ENCODE results near the gene TRIM32. TPM values are rescaled to one million over a fixed set of nuclear protein-coding genes. Genes with fewer than 3 reads are reported as not detected.

The TRIM32 gene
- total RNA-seq, 4 donors from 2014 or later, result 12.4 to 35.7 (median 25.4) TPM

DNA sequence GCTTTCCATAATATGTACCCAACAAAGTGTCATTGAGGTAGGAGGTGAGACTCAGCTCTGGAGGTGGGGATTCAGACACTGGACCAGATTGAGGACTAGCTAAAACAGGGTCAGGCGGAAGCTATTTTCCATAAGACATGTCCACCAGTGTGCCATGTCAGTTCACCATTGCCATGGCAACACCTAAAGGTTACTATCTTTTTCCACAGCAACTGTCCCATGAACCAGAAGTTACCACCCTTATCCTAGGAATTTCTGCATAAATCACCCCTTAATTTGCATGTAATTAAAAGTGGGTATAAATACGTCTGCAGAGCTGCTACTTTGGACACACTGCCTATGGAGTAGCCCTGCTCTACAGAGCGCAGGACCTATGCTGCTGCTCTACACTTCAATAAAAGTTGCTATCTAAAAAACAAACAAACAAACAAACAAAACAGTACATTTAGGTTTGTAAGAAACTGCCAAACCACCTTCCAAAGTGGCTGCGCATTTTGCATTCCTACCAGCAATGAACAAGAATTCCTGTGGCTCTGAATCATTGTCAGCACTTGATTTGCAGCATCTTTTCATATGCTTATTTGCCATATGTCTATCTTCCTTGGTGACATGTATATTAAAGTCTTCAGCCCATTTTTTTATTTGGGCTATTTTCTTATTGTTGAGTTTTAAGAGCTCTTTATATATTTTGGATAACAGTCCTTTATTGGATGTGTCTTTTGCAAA is 18.0 kb upstream of the TRIM32 start:
- Histone ChIP-seq H3K27ac (no peak overlapping the region), H3K4me3 (no peak overlapping the region), H3K9me3 (peaks cover 0 to 7% (median under 1%) of the 10 kb centered on the region in 4 donors), H3K4me1 (no peaks in the 10 kb centered on the region), H3K27me3 (no peaks in the 10 kb centered on the region), H3K36me3 (no peaks in the 10 kb centered on the region)
- no peak for DNase-seq
- TF ChIP-seq, protein P1, sequence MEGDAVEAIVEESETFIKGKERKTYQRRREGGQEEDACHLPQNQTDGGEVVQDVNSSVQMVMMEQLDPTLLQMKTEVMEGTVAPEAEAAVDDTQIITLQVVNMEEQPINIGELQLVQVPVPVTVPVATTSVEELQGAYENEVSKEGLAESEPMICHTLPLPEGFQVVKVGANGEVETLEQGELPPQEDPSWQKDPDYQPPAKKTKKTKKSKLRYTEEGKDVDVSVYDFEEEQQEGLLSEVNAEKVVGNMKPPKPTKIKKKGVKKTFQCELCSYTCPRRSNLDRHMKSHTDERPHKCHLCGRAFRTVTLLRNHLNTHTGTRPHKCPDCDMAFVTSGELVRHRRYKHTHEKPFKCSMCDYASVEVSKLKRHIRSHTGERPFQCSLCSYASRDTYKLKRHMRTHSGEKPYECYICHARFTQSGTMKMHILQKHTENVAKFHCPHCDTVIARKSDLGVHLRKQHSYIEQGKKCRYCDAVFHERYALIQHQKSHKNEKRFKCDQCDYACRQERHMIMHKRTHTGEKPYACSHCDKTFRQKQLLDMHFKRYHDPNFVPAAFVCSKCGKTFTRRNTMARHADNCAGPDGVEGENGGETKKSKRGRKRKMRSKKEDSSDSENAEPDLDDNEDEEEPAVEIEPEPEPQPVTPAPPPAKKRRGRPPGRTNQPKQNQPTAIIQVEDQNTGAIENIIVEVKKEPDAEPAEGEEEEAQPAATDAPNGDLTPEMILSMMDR (IDR thresholded peaks at IDR 0.05), result no peak
- no peak for TF ChIP-seq POLR2A (IDR thresholded peaks at IDR 0.05)

DNA sequence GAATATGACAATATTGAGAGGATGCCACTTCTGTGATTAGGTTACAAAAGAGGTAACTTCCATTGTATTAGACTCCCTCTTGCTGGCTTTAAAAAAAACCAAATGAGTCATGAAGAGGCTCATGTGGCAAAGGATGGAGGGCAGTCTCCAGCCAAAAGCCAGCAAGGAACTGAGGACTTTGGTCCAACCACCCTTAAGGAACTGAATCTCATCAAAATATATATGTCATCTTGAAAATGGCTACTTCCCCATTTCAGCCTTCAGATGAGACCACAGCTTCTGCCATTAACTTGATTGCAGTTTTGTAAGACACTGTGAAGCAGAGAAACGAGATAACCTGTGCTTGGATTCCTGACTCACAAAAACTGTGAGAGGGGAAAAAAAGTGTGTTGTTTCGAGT is 15.5 kb upstream of the TRIM32 start:
- H3K27me3 ChIP-seq, result no peaks in the 10 kb centered on the region
- H3K9me3 ChIP-seq, result peaks cover 0 to 11% (median 3%) of the 10 kb centered on the region in 4 donors
- H3K4me3 ChIP-seq, result no peak overlapping the region
- no peaks in the 10 kb centered on the region for H3K36me3 ChIP-seq
- no peaks in the 10 kb centered on the region for H3K4me1 ChIP-seq
- DNase-seq, result no peak
- H3K27ac ChIP-seq, result no peak overlapping the region
- TF ChIP-seq, protein P1 (IDR thresholded peaks at IDR 0.05), result no peak

DNA sequence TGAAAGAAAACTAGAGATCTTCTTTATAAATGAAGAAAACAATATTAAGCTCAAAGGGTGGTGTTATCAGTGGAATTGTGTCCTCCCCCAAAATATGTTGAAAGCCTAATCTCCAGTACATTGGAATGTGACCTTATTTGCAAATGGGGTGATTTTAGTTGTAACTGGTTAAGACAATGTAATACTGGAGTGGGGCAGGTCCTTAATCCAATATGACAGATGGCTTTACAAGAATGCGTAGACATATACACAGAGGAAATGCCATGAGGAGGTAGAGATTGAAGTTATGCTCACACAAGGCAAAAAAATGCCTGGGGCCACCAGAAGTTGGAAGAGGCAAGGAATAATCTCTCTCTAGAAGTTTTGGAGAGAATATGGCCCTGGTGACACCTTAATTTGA is 13.7 kb upstream of the TRIM32 start:
- no peaks in the 10 kb centered on the region for H3K4me1 ChIP-seq
- no peaks in the 10 kb centered on the region for H3K36me3 ChIP-seq
- H3K27me3 ChIP-seq, result no peaks in the 10 kb centered on the region
- H3K9me3 ChIP-seq, result peaks cover 0 to 11% (median 3%) of the 10 kb centered on the region in 4 donors
- H3K4me3 ChIP-seq, result no peak overlapping the region
- no peak overlapping the region for H3K27ac ChIP-seq
- TF ChIP-seq, protein P1 (IDR thresholded peaks at IDR 0.05), result no peak
- TF ChIP-seq POLR2A (IDR thresholded peaks at IDR 0.05), result no peak
- no peak for DNase-seq

DNA sequence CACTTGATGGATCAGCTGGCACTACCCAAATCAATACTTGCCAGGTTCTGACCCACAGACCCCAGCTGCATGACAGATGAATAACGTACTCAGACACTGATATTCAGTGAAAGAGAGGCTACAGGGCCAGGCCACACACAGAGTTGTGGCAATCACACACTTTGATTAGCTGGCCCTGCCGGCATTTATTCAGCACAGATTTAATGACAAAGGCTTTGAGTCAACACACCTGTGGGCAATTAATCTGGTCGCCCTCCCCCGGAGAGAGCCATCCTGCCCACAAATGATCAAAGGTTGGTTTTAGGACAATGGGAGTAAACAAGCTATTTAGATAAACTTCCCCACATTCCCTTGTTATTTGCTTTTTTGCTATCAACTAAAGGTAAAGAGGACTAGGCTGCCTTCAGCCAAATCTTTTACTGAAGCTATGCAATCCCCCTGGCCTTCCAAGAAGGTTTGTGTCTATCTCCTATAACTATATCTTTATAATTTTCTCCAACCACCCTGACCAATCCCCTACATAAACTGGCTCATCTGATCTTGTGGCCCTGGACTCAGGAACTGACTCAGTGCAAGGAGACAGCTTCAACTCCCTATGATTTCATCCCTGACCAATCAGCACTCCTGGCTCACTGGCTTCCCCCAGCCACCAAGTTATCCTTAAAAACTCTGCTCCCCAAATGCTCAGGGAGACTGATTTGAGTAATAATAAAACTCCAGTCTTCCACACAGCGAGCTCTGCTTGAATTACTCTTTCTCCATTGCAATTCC is 12.7 kb upstream of the TRIM32 start:
- Histone ChIP-seq H3K36me3 (no peaks in the 10 kb centered on the region), H3K4me1 (no peaks in the 10 kb centered on the region), H3K27me3 (no peaks in the 10 kb centered on the region), H3K4me3 (no peak overlapping the region), H3K9me3 (peaks cover 0 to 11% (median 3%) of the 10 kb centered on the region in 4 donors), H3K27ac (no peak overlapping the region)
- DNase-seq, result no peak
- TF ChIP-seq POLR2A (IDR thresholded peaks at IDR 0.05), result no peak
- TF ChIP-seq, protein P1 (IDR thresholded peaks at IDR 0.05), result no peak

DNA sequence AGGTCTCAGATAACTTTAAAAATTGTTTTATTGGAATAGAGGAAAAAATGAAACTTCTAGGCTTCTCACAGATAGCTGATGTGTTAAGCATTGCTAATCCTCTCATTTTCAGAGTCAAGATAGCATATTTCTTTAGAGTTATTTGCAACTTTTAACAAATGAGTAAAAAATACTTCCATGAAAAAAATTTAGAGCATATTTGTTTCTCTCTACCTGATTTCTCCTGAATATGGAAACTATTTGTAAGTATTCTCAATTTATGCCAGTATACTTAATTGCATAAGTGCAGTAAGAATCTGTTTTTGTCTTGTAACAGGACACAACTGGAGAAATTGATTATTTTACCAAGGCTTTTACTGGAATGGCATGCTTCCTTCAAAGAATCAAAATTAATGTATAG is 3.6 kb upstream of the TRIM32 start:
- DNase-seq, result no peak
- Histone ChIP-seq H3K4me1 (peaks cover 0 to 18% (median 5%) of the 10 kb centered on the region in 4 donors), H3K27ac (no peak overlapping the region), H3K36me3 (no peaks in the 10 kb centered on the region), H3K27me3 (no peaks in the 10 kb centered on the region), H3K9me3 (no peaks in the 10 kb centered on the region), H3K4me3 (no peak overlapping the region)
- TF ChIP-seq POLR2A (IDR thresholded peaks at IDR 0.05), result no peak
- TF ChIP-seq, protein P1 (IDR thresholded peaks at IDR 0.05), result no peak

Data from Peyer's patch (tissue), 4 donors.